Brain microvascular endothelial cell (primary cell): ENCODE results near the gene FCHSD2.
"Not testable (repeated sequence)": the region's sequence is repeated elsewhere in the genome, so short reads cannot be mapped to it uniquely, and the experiment has no call there.

ENCODE experiments used
- DNase-seq: peaks from one replicate; pipeline ENCODE4 v3.0.0-alpha.2; 2020
- H3K27ac ChIP-seq: fragments of 250-450 bp; sonication (Bioruptor Pico); 2 replicates; pipeline ENCODE4 v1.5.1; 2020; ENCODE audit warnings: mild to moderate bottlenecking, moderate library complexity
- H3K27me3 ChIP-seq: fragments of 250-450 bp; sonication (Bioruptor Pico); replicated peaks from 2 replicates; pipeline ENCODE4 v1.5.1; 2020; ENCODE audit warnings: mild to moderate bottlenecking
- H3K36me3 ChIP-seq: fragments of 250-450 bp; sonication (Bioruptor Pico); replicated peaks from 2 replicates; pipeline ENCODE4 v1.5.1; 2020; ENCODE audit warnings: mild to moderate bottlenecking
- H3K4me3 ChIP-seq: 2 replicates; pipeline ENCODE4 v1.5.1; 2011; ENCODE audit warnings: low read depth, mild to moderate bottlenecking, control low read depth, low read length, moderate library complexity
- in situ Hi-C: cut with HindIII; loops from 2 replicates; pipeline ENCODE4 v1.10.0; 2017; ENCODE audit warnings: low sequenced_read_pairs, low pct_ligation_motif_present
- TF ChIP-seq, protein P1 (sequence below): IDR thresholded peaks from 2 replicates; pipeline ENCODE4 v1.5.1; 2011; ENCODE audit warnings: low read depth, mild to moderate bottlenecking, moderate library complexity, low read length, control low read depth, inconsistent platforms; ENCODE audit errors: missing control alignments

FCHSD2 gene

DNA sequence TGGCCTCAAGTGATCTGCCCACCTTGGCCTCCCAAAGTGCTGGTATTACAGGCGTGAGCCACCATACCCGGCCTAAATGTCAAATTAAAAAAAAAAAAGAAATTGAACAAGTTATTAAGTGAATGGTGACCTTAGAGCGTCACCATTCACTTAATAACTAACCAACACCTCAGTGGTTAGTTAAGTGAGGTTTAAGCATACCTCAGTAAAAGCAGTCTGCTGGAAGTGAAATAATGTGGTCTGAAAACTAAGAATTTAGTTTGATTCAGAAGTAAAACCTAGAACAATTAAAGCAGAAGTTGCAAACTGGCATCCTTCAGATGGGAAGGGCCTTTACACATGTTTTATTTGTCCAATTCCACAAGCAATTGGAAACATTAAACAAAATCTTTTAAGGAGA lies 71.5 kb downstream of the FCHSD2 start:
- TF ChIP-seq, protein P1, sequence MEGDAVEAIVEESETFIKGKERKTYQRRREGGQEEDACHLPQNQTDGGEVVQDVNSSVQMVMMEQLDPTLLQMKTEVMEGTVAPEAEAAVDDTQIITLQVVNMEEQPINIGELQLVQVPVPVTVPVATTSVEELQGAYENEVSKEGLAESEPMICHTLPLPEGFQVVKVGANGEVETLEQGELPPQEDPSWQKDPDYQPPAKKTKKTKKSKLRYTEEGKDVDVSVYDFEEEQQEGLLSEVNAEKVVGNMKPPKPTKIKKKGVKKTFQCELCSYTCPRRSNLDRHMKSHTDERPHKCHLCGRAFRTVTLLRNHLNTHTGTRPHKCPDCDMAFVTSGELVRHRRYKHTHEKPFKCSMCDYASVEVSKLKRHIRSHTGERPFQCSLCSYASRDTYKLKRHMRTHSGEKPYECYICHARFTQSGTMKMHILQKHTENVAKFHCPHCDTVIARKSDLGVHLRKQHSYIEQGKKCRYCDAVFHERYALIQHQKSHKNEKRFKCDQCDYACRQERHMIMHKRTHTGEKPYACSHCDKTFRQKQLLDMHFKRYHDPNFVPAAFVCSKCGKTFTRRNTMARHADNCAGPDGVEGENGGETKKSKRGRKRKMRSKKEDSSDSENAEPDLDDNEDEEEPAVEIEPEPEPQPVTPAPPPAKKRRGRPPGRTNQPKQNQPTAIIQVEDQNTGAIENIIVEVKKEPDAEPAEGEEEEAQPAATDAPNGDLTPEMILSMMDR: no peak
- no peak for DNase-seq
- no peak overlapping the region for H3K4me3 ChIP-seq
- H3K36me3 ChIP-seq: no peaks in the 10 kb centered on the region
- in situ Hi-C loops: no loop called here
- no peaks in the 10 kb centered on the region for H3K27me3 ChIP-seq
- no peak overlapping the region for H3K27ac ChIP-seq

DNA sequence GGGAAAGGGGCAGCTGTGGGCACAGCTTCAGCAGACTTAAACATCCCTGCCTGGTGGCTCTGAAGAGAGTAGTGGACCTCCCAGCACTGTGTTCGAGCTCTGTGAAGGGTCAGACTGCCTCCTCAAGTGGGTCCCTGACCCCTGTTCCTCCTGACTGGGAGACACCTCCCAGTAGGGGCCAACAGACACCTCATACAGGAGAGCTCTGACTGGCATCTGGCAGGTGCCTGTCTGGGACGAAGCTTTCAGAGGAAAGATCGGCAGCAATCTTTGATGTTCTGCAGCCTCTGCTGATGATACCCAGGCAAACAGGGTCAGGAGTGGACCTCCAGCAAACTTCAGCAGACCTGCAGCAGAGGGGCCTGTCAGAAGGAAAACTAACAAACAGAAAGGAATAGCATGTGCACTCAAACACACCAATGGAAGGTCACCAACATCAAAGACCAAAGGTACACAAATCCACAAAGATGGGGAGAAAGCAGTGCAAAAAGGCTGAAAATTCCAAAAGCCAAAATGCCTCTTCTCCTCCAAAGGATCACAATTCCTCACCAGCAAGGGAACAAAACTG lies 80.2 kb downstream of the FCHSD2 start:
- in situ Hi-C loops, H3K36me3 ChIP-seq, H3K4me3 ChIP-seq, H3K27me3 ChIP-seq, H3K27ac ChIP-seq, DNase-seq: not testable (repeated sequence)

DNA sequence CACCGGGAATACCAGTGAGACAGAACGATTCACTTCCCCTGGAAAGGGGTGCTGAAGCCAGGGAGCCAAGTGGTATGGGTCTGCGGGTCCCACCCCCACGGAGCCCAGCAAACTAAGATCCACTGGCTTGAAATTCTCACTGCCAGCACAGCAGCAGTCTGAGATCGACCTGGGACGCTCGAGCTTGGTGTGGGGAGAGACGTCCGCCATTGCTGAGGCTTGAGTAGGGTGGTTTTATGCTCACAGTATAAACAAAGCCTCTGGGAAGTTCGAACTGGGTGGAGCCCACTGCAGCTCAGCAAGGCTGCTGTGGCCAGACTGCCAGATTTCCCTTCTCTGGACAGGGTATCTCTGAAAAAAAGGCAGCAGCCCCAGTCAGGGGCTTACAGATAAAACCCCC lies 80.7 kb downstream of the FCHSD2 start:
- H3K4me3 ChIP-seq, DNase-seq, H3K36me3 ChIP-seq, in situ Hi-C loops, H3K27ac ChIP-seq, H3K27me3 ChIP-seq: not testable (repeated sequence)

DNA sequence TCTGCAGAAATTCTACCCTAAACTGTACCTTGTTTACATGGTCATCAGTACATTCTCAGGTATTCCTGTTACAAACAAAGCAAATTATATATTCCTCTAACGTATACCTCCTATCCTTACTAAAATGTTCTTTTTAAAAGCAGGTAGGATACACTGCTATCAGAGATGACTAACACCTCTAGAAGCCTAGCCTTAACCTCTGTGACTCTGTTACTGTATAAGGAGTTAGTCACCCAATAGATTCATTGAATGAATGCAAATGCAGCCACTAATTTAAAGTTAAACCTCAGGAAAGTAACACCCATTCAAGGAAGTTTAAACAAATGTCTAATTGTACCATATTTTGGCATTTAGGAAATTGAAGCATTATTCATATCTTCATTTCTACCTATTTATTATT lies 82.2 kb downstream of the FCHSD2 start:
- in situ Hi-C loops: no loop called here

DNA sequence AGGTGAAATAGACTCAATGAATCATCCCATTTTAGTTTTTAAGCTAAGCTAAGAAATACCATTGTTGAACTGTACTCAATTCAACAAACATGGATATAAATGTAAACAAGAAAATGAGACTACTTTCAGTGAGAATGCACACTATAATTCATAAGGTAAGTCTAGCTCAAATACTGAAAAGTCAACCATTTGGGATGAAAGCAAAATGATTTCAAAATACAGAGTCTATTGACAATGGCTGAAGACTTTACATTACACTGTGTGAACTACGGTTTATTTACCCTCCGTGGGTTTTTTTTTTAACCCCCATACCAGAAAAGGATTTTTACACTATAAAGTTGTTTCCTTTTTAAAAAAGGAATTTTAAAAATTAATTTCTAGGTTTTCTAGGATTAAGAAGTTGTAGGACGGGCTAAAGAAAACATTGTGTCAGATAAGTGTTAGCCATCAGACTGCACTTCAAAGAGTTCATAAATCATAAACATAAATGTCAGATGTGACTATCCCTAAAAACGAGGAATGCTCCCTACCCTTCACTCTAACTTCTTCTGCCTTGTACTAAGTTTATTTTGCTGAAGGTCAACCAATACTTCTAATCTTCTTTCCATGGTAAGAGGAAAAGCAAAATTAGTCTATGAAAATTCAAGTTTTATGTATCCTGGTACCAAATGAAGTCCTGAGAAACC lies 83.0 kb downstream of the FCHSD2 start:
- in situ Hi-C loops: no loop called here
- TF ChIP-seq, protein P1: no peak

More for the DNA sequence above, 82.2 kb downstream of the FCHSD2 start:
- DNase-seq: no peak
- H3K4me3 ChIP-seq: no peak overlapping the region
- H3K27me3 ChIP-seq: no peaks in the 10 kb centered on the region
- TF ChIP-seq, protein P1: no peak
- no peaks in the 10 kb centered on the region for H3K36me3 ChIP-seq
- H3K27ac ChIP-seq: no peak overlapping the region

DNA sequence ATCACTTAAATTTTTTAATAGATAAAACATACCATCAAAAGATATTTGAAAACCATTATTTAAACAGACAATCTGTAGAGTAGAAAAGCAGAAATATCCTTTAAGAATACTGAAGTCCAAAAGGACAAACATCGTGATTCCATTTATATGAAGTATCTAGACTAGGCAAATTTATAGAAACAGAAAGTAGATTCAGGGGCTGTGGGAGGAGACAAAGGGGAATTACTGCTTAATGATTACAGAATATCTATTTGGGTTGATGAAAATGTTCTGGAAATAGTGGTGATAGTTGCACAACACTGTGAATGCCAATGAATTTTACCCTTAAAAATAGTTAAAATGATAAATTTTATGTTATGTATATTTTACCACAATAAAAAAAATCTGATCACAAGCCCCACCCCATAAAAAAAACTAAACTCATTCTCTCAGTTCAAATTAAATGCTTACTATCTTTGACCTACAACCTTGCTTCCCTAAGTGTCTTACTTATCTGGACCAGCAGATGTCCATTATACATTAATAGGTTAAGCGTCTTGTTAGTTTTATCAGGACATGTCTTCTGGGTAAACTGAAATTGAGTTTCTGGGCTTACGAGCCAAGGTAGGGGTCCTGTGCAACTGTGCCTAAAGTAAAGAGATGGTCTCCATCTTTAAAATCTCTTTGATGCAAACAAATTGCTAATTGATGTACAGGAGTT lies 86.3 kb downstream of the FCHSD2 start:
- H3K36me3 ChIP-seq: no peaks in the 10 kb centered on the region
- in situ Hi-C loops: no loop called here
- H3K27ac ChIP-seq: no peak overlapping the region
- H3K27me3 ChIP-seq: no peaks in the 10 kb centered on the region
- TF ChIP-seq, protein P1: no peak
- no peak overlapping the region for H3K4me3 ChIP-seq
- no peak for DNase-seq

More for the DNA sequence above, 83.0 kb downstream of the FCHSD2 start:
- DNase-seq: no peak
- Histone ChIP-seq H3K4me3 (no peak overlapping the region), H3K36me3 (no peaks in the 10 kb centered on the region), H3K27me3 (no peaks in the 10 kb centered on the region), H3K27ac (no peak overlapping the region)
